Adrenal gland (tissue), 5 donors: ENCODE results near the gene NEK9.

Experiments used
- CTCF ChIP-seq, 6 experiments: fragments of 450-650 bp in 4 of 6; fragments of 200-600 bp in 2 of 6; sonication (generic) in 1 of 6; IDR thresholded peaks; 1 replicate in 5 of 6; 2 replicates in 1 of 6; pipeline versions ENCODE4 v1.5.1 to v1.8.0; 2016 to 2021; ENCODE audit warnings: antibody characterized with exemption in 6 of 6, mild to moderate bottlenecking in 2 of 6, moderate library complexity in 1 of 6
- POLR2A ChIP-seq, 2 donors: fragments of 450-650 bp; IDR thresholded peaks; one replicate each; pipeline ENCODE4 v1.6.1; 2017; ENCODE audit warnings: antibody characterized with exemption in 2 of 2, mild to moderate bottlenecking in 2 of 2, moderate library complexity in 1 of 2
- donor health status: DM: no; HTN: no; CAD: no.

GRCh38 chr14:75139185-75139584 is 12.3 kb upstream of the NEK9 start:
- TF ChIP-seq CTCF (IDR thresholded peaks at IDR 0.05) (no peak), POLR2A (IDR thresholded peaks at IDR 0.05) (no peak)
